Keratinocyte (primary cell): ENCODE results near the gene LCORL. TPM values are rescaled to one million over a fixed set of nuclear protein-coding genes. Genes with fewer than 3 reads are reported as not detected.
"Not testable (repeated sequence)": the region's sequence is repeated elsewhere in the genome, so short reads cannot be mapped to it uniquely, and the experiment has no call there.

Source experiments
- DNase-seq: peaks from one replicate; pipeline ENCODE4 v3.0.0-alpha.2; 2011; ENCODE audit warnings: low read depth, missing footprints, low spot score
- FAIRE-seq: peaks from 2 replicates; lab custom pipeline; 2011; peaks lifted over from hg19 to GRCh38; lab: Jason Lieb, UNC
- H2AFZ ChIP-seq: 2 replicates; pipeline ENCODE4 v1.6.0; 2012; ENCODE audit warnings: low read length, control low read depth, inconsistent platforms; ENCODE audit not compliant: control insufficient read depth
- H3K27ac ChIP-seq: 2 replicates; pipeline ENCODE4 v1.5.1; 2011; ENCODE audit warnings: low read length; ENCODE audit not compliant: control insufficient read depth, insufficient read depth
- H3K27me3 ChIP-seq: 3 replicates; pipeline ENCODE4 v1.6.0; 2011; ENCODE audit warnings: low read length; ENCODE audit not compliant: control insufficient read depth, insufficient read depth; ENCODE audit errors: extremely low read depth
- H3K36me3 ChIP-seq, 2 experiments: 2 replicates in 1 of 2; 3 replicates in 1 of 2; pipeline ENCODE4 v1.5.1; 2011; ENCODE audit warnings: low read length in 2 of 2, mild to moderate bottlenecking in 1 of 2; ENCODE audit not compliant: control insufficient read depth in 2 of 2, insufficient read depth in 2 of 2; ENCODE audit errors: extremely low read depth in 1 of 2
- H3K4me1 ChIP-seq: 3 replicates; pipeline ENCODE4 v1.5.1; 2011; ENCODE audit warnings: low read length; ENCODE audit not compliant: control insufficient read depth, insufficient read depth; ENCODE audit errors: extremely low read depth
- H3K4me2 ChIP-seq: 3 replicates; pipeline ENCODE4 v1.6.0; 2011; ENCODE audit warnings: low read depth, low read length; ENCODE audit not compliant: control insufficient read depth, insufficient read depth; ENCODE audit errors: extremely low read depth
- H3K4me3 ChIP-seq, 3 experiments: fragments of 200-600 bp in 1 of 3; sonication (generic) in 1 of 3; 2 replicates in 2 of 3; 3 replicates in 1 of 3; pipeline ENCODE4 v1.5.1; 2011 to 2016; ENCODE audit warnings: low read length in 3 of 3, mild to moderate bottlenecking in 3 of 3, control low read depth in 2 of 3, inconsistent platforms in 1 of 3, low read depth in 1 of 3, mixed read lengths in 1 of 3, mixed run types in 1 of 3, moderate library complexity in 1 of 3; ENCODE audit not compliant: control insufficient read depth in 2 of 3, insufficient read depth in 2 of 3; ENCODE audit errors: extremely low read depth in 1 of 3
- H3K79me2 ChIP-seq: 2 replicates; pipeline ENCODE4 v1.6.0; 2012; ENCODE audit warnings: low read length; ENCODE audit not compliant: control insufficient read depth, insufficient read depth
- H3K9ac ChIP-seq: 3 replicates; pipeline ENCODE4 v1.6.0; 2011; ENCODE audit warnings: low read length; ENCODE audit not compliant: control insufficient read depth, insufficient read depth; ENCODE audit errors: extremely low read depth
- H3K9me1 ChIP-seq: 3 replicates; pipeline ENCODE4 v1.6.0; 2011; ENCODE audit warnings: low read length; ENCODE audit not compliant: control insufficient read depth, insufficient read depth; ENCODE audit errors: extremely low read depth
- H3K9me3 ChIP-seq: 2 replicates; pipeline ENCODE4 v1.5.1; 2012; ENCODE audit warnings: low read depth, low read length; ENCODE audit not compliant: control insufficient read depth
- H4K20me1 ChIP-seq: 3 replicates; pipeline ENCODE4 v1.6.0; 2011; ENCODE audit warnings: low read length; ENCODE audit not compliant: control insufficient read depth, insufficient read depth; ENCODE audit errors: extremely low read depth
- CTCF ChIP-seq, 3 experiments: IDR thresholded peaks in 1 of 3; conservative IDR thresholded peaks in 1 of 3; optimal IDR thresholded peaks in 1 of 3; 2 replicates in 2 of 3; 3 replicates in 1 of 3; pipeline versions ENCODE3 to v1.5.1; 2011; ENCODE audit warnings: low read length in 3 of 3, mild to moderate bottlenecking in 3 of 3, moderate library complexity in 2 of 3, control low read depth in 1 of 3, inconsistent platforms in 1 of 3; ENCODE audit not compliant: insufficient read depth in 2 of 3; ENCODE audit errors: extremely low read depth in 1 of 3
- EZH2 ChIP-seq: IDR thresholded peaks from one replicate; pipeline ENCODE4 v1.6.1; 2012; ENCODE audit warnings: inconsistent platforms, mild to moderate bottlenecking, low read length, moderate library complexity
- dilution Hi-C: fragments of 300-500 bp; cut with MboI; formaldehyde crosslinking; loops from one replicate; pipeline ENCODE4 v1.7.0; 2020; ENCODE audit warnings: low sequenced_read_pairs; ENCODE audit not compliant: extremely low pct_ligation_motif_present
- polyA plus RNA-seq, 5 experiments: library from polyadenylated mRNA; depleted of rRNA in 3 of 5; stranded (reverse) in 3 of 5; stranded (forward) in 1 of 5; unstranded in 1 of 5; fragments of >200 nt; gene quantifications; 1 replicate in 1 of 5; 2 replicates in 3 of 5; 3 replicates in 1 of 5; pipeline versions ENCODE4 v1.2.1 to v1.2.3, GENCODE V29; 2011 to 2012; ENCODE audit warnings: missing spikeins in 2 of 5, low read depth in 1 of 5, low replicate concordance in 1 of 5

LCORL gene
- polyA plus RNA-seq, 1 donor (not counting 4 experiments of a cell fraction or from before 2014, with no cell fraction given): 3.3 TPM

GRCh38 chr4:17851959-17852358 lies 169.6 kb downstream of the LCORL start:
- Histone ChIP-seq H3K27me3 (no peaks in the 10 kb centered on the region), H3K4me1 (no peaks in the 10 kb centered on the region), H3K9me3 (no peaks in the 10 kb centered on the region), H2AFZ (no peak overlapping the region), H3K4me3 (no peak overlapping the region), H3K9ac (no peak overlapping the region), H3K79me2 (no peaks in the 10 kb centered on the region), H3K4me2 (no peak overlapping the region), H4K20me1 (no peaks in the 10 kb centered on the region), H3K27ac (no peak overlapping the region), H3K36me3 (no peaks in the 10 kb centered on the region), H3K9me1 (no peaks in the 10 kb centered on the region)
- dilution Hi-C loops: no loop called here
- no peak for FAIRE-seq
- DNase-seq: no peak
- TF ChIP-seq CTCF (optimal IDR thresholded peaks at IDR 0.05 in 1 of 3, IDR thresholded peaks at IDR 0.05 in 1 of 3, conservative IDR thresholded peaks at IDR 0.05 in 1 of 3; ENCODE audit: extremely low read depth in 1 of 3, insufficient read depth in 2 of 3, low read length in 3 of 3) (no peak), EZH2 (no peak)

GRCh38 chr4:17850295-17850694 lies 171.3 kb downstream of the LCORL start:
- H3K27ac ChIP-seq, H3K9me1 ChIP-seq, H3K4me2 ChIP-seq, H3K27me3 ChIP-seq, FAIRE-seq, H3K9ac ChIP-seq, dilution Hi-C loops, H4K20me1 ChIP-seq, H3K79me2 ChIP-seq, DNase-seq, H3K9me3 ChIP-seq, H3K36me3 ChIP-seq, H2AFZ ChIP-seq, H3K4me3 ChIP-seq, H3K4me1 ChIP-seq: not testable (repeated sequence)

- H3K27ac ChIP-seq: no peak overlapping the region
- dilution Hi-C loops: no loop called here
- TF ChIP-seq EZH2: no peak
- TF ChIP-seq CTCF (optimal IDR thresholded peaks at IDR 0.05 in 1 of 3, IDR thresholded peaks at IDR 0.05 in 1 of 3, conservative IDR thresholded peaks at IDR 0.05 in 1 of 3; ENCODE audit: extremely low read depth in 1 of 3, insufficient read depth in 2 of 3, low read length in 3 of 3): no peak
Measured at GRCh38 chr4:17846266-17846665, 175.3 kb downstream of the LCORL start.

More at GRCh38 chr4:17846266-17846665, 175.3 kb downstream of the LCORL start:
- no peaks in the 10 kb centered on the region for H3K27me3 ChIP-seq
- H3K9ac ChIP-seq: no peak overlapping the region
- no peaks in the 10 kb centered on the region for H3K9me3 ChIP-seq
- no peak overlapping the region for H3K4me3 ChIP-seq
- DNase-seq (no peak), FAIRE-seq (peak; percentile 36)
- no peak overlapping the region for H3K4me2 ChIP-seq
- no peaks in the 10 kb centered on the region for H3K79me2 ChIP-seq
- H3K36me3 ChIP-seq: no peaks in the 10 kb centered on the region
- no peaks in the 10 kb centered on the region for H3K4me1 ChIP-seq
- no peaks in the 10 kb centered on the region for H4K20me1 ChIP-seq
- no peaks in the 10 kb centered on the region for H3K9me1 ChIP-seq
- no peak overlapping the region for H2AFZ ChIP-seq
